ENCODE results near the gene PPP1R3F.
"Not testable (repeated sequence)": the region's sequence is repeated elsewhere in the genome, so short reads cannot be mapped to it uniquely, and the experiment has no call there.

The PPP1R3F gene

GRCh38 chrX:49300703-49301102 lies 31.1 kb downstream of the PPP1R3F start:
- no peak for DNase-seq (ENCODE audit: insufficient read length, low spot score)
- no peak for FAIRE-seq

DNA sequence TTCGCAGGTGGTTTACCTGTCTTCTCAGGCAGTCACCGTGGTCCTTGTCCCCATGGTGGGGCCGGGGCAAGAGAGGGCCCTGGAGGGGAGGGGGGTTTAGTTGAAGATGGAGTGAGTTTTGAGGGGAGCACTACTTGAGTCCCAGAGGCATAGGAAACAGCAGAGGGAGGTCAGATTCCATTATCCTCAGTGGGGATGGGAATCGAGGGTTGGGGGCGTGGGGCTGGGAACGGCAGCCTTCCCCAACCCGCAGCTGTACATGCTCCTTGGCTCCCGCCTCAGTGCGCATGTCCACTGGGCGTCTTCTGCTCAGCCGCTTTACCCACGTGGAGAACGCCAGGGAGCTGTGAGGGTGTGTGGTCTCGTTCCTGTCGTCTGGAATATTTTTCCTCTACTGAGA lies 33.8 kb downstream of the PPP1R3F start, which contains the start of gene GAGE10:
Gene GAGE10 (plus strand): TSS at position 301 of the 400 bp plus-strand sequence. CDS start 1,214 bp downstream, outside the sequence.
- no peak for TF ChIP-seq POLR2A (IDR thresholded peaks at IDR 0.05; ENCODE audit: low read depth, low read length)
- DNase-seq (ENCODE audit: insufficient read length, low spot score) (no peak), FAIRE-seq (no peak)

More at GRCh38 chrX:49300703-49301102, 31.1 kb downstream of the PPP1R3F start:
- no peak for TF ChIP-seq POLR2A (IDR thresholded peaks at IDR 0.05; ENCODE audit: low read depth, low read length)

GRCh38 chrX:49307775-49308174 lies 38.2 kb downstream of the PPP1R3F start:
- FAIRE-seq, result not testable (repeated sequence)

DNA sequence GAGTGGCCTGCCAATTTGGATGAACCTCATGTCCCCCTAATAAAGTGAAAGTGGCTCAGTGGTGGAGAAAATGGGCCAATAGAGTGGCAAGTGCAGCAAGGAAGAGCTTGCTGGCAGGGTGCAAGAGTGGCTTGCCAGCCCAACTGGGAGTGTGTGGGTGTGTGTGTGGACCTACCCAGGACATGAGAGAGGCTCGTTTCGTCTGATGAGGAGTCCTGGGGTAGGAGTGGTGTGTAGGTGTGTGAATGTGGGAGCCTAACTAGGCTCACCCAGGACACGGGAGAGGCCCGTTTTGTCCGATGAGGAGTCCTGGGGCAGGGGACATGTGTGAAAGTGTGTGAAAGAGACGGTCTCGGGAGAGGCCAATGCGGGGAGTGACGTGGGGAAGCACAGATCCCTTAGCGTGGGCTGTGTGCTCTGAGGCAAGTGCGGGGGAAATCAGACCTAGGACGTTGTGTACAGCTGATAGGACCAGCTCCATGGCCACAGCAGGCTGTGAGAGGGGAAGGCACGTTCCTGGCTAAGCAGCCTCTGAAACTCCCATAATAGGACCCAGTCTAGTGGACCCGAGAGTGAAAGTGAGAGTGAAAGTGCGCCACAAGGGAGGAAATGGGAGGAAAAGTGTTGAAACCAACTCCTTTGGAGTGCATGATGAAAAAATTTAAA lies 39.1 kb downstream of the PPP1R3F start:
- no peak for TF ChIP-seq POLR2A (IDR thresholded peaks at IDR 0.05; ENCODE audit: low read depth, low read length)
- FAIRE-seq, result no peak
- DNase-seq (ENCODE audit: insufficient read length, low spot score), result no peak

More at GRCh38 chrX:49307775-49308174, 38.2 kb downstream of the PPP1R3F start:
- not testable (repeated sequence) for DNase-seq (ENCODE audit: insufficient read length, low spot score)

GRCh38 chrX:49309401-49309981 lies 39.9 kb downstream of the PPP1R3F start:
- no peak for FAIRE-seq
- no peak for TF ChIP-seq POLR2A (IDR thresholded peaks at IDR 0.05; ENCODE audit: low read depth, low read length)

DNA sequence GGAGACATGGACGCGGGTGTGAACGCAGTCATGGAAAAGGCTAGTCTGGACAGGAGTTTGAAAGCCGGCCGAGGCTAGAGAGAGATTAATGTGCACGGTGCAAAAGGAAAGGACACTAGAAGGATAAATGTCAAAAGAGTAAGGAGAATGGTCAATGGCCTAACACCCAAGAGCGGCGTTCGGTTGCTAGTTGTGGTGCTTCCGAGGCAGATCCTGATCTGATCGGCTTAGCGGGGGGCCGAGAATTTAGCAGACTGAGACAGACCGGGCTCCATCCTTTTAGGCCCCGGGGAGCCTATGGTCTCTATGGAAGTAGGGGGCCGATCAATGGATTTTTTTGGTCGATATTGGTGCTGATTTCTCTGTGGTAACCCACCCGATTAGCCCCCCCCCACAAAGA lies 40.8 kb downstream of the PPP1R3F start:
- TF ChIP-seq POLR2A (IDR thresholded peaks at IDR 0.05; ENCODE audit: low read depth, low read length), result no peak
- FAIRE-seq (no peak), DNase-seq (ENCODE audit: insufficient read length, low spot score) (no peak)

More at GRCh38 chrX:49309401-49309981, 39.9 kb downstream of the PPP1R3F start:
- no peak for DNase-seq (ENCODE audit: insufficient read length, low spot score)

- TF ChIP-seq POLR2A (IDR thresholded peaks at IDR 0.05; ENCODE audit: low read depth, low read length), result no peak
- DNase-seq (ENCODE audit: insufficient read length, low spot score), result no peak
- FAIRE-seq, result no peak
Observed at GRCh38 chrX:49312176-49312575, 42.6 kb downstream of the PPP1R3F start.

GRCh38 chrX:49316085-49316484 lies 46.5 kb downstream of the PPP1R3F start:
- FAIRE-seq (no peak), DNase-seq (ENCODE audit: insufficient read length, low spot score) (no peak)
- TF ChIP-seq POLR2A (IDR thresholded peaks at IDR 0.05; ENCODE audit: low read depth, low read length), result no peak

- DNase-seq (ENCODE audit: insufficient read length, low spot score); FAIRE-seq: not testable (repeated sequence)
Observed at GRCh38 chrX:49321737-49322136, 52.1 kb downstream of the PPP1R3F start, which contains the start of gene GAGE12J. Gene GAGE12J, plus strand, starts transcription at chrX:49322037. Its CDS starts 1,157 bp downstream, at chrX:49323194.

- not testable (repeated sequence) for DNase-seq (ENCODE audit: insufficient read length, low spot score); FAIRE-seq
Observed at GRCh38 chrX:49322266-49322665, 52.7 kb downstream of the PPP1R3F start.

DNA sequence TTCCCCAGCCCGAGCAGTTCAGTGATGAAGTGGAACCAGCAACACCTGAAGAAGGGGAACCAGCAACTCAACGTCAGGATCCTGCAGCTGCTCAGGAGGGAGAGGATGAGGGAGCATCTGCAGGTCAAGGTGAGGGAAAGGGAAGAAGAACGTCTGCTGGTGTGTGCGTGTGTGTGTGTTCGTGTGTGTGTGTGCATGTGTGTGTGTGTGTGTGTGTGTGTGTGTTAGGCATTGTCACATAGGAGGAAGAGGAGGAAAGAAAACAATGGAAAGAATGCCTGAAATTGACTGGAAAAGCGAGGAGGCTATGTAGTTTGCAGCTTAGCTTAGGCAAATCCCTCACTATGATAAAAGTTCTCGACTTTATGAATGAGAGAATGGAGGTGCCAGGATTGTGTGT lies 54.1 kb downstream of the PPP1R3F start:
- not testable (repeated sequence) for FAIRE-seq; DNase-seq (ENCODE audit: insufficient read length, low spot score)

DNA sequence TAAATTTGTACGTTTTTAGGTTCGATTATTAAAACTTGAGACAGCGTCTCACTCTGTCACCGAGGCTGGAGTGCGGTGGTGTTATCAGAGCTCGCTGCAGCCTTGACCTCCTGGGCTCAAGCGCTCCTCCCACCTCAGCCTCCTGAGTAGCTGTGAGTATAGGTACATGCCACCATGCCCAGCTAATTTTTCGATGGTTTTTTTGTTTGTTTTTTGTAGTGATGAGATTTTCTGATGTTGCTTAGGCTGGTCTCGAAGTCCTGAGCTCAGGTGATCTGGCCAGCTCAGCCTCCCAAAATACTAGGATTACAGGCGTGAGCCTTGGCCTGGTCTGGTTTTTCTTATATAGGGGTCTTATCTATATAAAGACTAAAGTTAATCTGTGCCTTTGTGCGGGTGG lies 60.8 kb downstream of the PPP1R3F start:
- DNase-seq (ENCODE audit: insufficient read length, low spot score); FAIRE-seq: not testable (repeated sequence)

DNA sequence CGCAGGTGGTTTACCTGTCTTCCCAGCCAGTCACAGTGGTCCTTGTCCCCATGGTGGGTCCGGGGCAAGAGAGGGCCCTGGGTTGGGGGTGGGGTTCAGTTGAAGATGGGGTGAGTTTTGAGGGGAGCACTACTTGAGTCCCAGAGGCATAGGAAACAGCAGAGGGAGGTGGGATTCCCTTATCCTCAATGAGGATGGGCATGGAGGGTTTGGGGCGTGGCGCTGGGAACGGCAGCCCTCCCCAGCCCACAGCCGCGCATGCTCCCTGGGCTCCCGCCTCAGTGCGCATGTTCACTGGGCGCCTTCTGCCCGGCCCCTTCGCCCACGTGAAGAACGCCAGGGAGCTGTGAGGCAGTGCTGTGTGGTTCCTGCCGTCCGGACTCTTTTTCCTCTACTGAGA lies 61.7 kb downstream of the PPP1R3F start, which contains the start of gene GAGE13:
Gene GAGE13 (plus strand): TSS at position 301 of the 400 bp plus-strand sequence. CDS start 1,156 bp downstream, outside the sequence.
- not testable (repeated sequence) for DNase-seq (ENCODE audit: insufficient read length, low spot score); FAIRE-seq

GRCh38 chrX:49331841-49332240 lies 62.2 kb downstream of the PPP1R3F start:
- not testable (repeated sequence) for FAIRE-seq

More at GRCh38 chrX:49331841-49332240, 62.2 kb downstream of the PPP1R3F start:
- DNase-seq (ENCODE audit: insufficient read length, low spot score), result not testable (repeated sequence)
